ENCODE results near the gene DDIT3. TPM values are rescaled to one million over a fixed set of nuclear protein-coding genes. Genes with fewer than 3 reads are reported as not detected.

Gene DDIT3
- total and polyA plus RNA-seq, 2 of the 13 experiments (the other 11 are each of a cell fraction or from before 2014, with no cell fraction given), result 27.5 to 48.7 TPM

GRCh38 chr12:57551637-57552305 is 31.5 kb upstream of the DDIT3 start:
- POLR2A ChIA-PET, result interaction anchor here (1.4 kb wide), 1 partner anchor 24 kb away, joined by 6 read pairs; no protein-coding TSS in a partner anchor
- Histone ChIP-seq H3K27ac (ENCODE audit: extremely low read length, insufficient read depth, low read length) (no peak overlapping the region), H2AFZ (ENCODE audit: low read length) (no peak overlapping the region), H3K27me3 (ENCODE audit: control insufficient read depth in 1 of 2, insufficient read depth in 2 of 2, low read length in 2 of 2) (peaks cover 1 to 24% of the 10 kb centered on the region in 2 experiments; a peak in 3 of 5 replicates), H3K9me3 (ENCODE audit: low read length) (no peaks in the 10 kb centered on the region), H3K9ac (ENCODE audit: insufficient read depth, low read depth, low read length) (no peak overlapping the region), H3K36me3 (replicated peaks in 1 of 2; ENCODE audit: control insufficient read depth in 1 of 2, insufficient read depth in 2 of 2, low read length in 2 of 2) (no peaks in the 10 kb centered on the region), H3K4me1 (ENCODE audit: insufficient read depth, low read length) (peaks cover 43% of the 10 kb centered on the region), H3K4me2 (ENCODE audit: low read depth, low read length) (no peak overlapping the region), H3K79me2 (ENCODE audit: insufficient read depth, low read length) (no peaks in the 10 kb centered on the region), H3K4me3 (replicated peaks in 1 of 3; ENCODE audit: insufficient read depth in 1 of 3, low read depth in 2 of 3, low read length in 3 of 3) (no peak overlapping the region), H4K20me1 (ENCODE audit: insufficient read depth, low read length) (no peaks in the 10 kb centered on the region)
- CTCF ChIA-PET (ENCODE audit: low intra/inter-chr PET ratio, low total read pairs), result no interaction called here
- intact Hi-C loops (cut with micrococcal nuclease; ENCODE audit: unreplicated experiment), result no loop called here
- WGBS (ENCODE audit: low lambda C conversion rate), result 18% methylated on average over 3 of the region's 3 CpGs
- DNase-seq (ENCODE audit: low spot score) (no peak), FAIRE-seq (no peak), ATAC-seq (no peak)
- BruUV-seq (replicated peaks), result no TSS peak
- in situ Hi-C loops (cut with HindIII; ENCODE audit: extremely low pct_ligation_motif_present, low pct_unique_long_range_greater_than_20kb), result no loop called here
- TF ChIP-seq ZFP91 (CRISPR knock-in tag; IDR thresholded peaks at IDR 0.05; ENCODE audit: borderline replicate concordance) (no peak), ZNF3 (CRISPR knock-in tag; IDR thresholded peaks at IDR 0.05) (no peak), ZNF124 (CRISPR knock-in tag; IDR thresholded peaks at IDR 0.05) (no peak), ZNF616 (CRISPR knock-in tag; IDR thresholded peaks at IDR 0.05; ENCODE audit: low read depth) (no peak), ZNF207 (IDR thresholded peaks at IDR 0.05; ENCODE audit: borderline replicate concordance) (no peak), HDAC2 (CRISPR knock-in tag; IDR thresholded peaks at IDR 0.05) (no peak), CBX2 (IDR thresholded peaks at IDR 0.05; ENCODE audit: low read depth, low read length) (no peak), CBX2 (CRISPR knock-in tag; IDR thresholded peaks at IDR 0.05; ENCODE audit: low read depth) (no peak), ZNF431 (CRISPR knock-in tag; IDR thresholded peaks at IDR 0.05; ENCODE audit: borderline replicate concordance, low read depth) (no peak), NFE2 (CRISPR knock-in tag; IDR thresholded peaks at IDR 0.05) (no peak), LCORL (IDR thresholded peaks at IDR 0.05) (no peak), LCORL (CRISPR knock-in tag; IDR thresholded peaks at IDR 0.05) (no peak), TSC22D2 (CRISPR knock-in tag; IDR thresholded peaks at IDR 0.05; ENCODE audit: borderline replicate concordance) (no peak), TBL1XR1 (IDR thresholded peaks at IDR 0.05; ENCODE audit: borderline replicate concordance, low read length, partially characterized antibody) (no peak), MAF1 (CRISPR knock-in tag; IDR thresholded peaks at IDR 0.05; ENCODE audit: borderline replicate concordance) (no peak), GABPA (IDR thresholded peaks at IDR 0.05; ENCODE audit: low read depth, low read length) (no peak), GABPA (CRISPR knock-in tag; IDR thresholded peaks at IDR 0.05; ENCODE audit: low read depth) (no peak)
- TF ChIP-seq, protein P1, sequence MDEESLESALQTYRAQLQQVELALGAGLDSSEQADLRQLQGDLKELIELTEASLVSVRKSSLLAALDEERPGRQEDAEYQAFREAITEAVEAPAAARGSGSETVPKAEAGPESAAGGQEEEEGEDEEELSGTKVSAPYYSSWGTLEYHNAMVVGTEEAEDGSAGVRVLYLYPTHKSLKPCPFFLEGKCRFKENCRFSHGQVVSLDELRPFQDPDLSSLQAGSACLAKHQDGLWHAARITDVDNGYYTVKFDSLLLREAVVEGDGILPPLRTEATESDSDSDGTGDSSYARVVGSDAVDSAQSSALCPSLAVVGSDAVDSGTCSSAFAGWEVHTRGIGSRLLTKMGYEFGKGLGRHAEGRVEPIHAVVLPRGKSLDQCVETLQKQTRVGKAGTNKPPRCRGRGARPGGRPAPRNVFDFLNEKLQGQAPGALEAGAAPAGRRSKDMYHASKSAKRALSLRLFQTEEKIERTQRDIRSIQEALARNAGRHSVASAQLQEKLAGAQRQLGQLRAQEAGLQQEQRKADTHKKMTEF (CRISPR knock-in tag; IDR thresholded peaks at IDR 0.05), result no peak
- TF ChIP-seq, protein P2, sequence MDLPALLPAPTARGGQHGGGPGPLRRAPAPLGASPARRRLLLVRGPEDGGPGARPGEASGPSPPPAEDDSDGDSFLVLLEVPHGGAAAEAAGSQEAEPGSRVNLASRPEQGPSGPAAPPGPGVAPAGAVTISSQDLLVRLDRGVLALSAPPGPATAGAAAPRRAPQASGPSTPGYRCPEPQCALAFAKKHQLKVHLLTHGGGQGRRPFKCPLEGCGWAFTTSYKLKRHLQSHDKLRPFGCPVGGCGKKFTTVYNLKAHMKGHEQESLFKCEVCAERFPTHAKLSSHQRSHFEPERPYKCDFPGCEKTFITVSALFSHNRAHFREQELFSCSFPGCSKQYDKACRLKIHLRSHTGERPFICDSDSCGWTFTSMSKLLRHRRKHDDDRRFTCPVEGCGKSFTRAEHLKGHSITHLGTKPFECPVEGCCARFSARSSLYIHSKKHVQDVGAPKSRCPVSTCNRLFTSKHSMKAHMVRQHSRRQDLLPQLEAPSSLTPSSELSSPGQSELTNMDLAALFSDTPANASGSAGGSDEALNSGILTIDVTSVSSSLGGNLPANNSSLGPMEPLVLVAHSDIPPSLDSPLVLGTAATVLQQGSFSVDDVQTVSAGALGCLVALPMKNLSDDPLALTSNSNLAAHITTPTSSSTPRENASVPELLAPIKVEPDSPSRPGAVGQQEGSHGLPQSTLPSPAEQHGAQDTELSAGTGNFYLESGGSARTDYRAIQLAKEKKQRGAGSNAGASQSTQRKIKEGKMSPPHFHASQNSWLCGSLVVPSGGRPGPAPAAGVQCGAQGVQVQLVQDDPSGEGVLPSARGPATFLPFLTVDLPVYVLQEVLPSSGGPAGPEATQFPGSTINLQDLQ (CRISPR knock-in tag; IDR thresholded peaks at IDR 0.05), result no peak

Data from HepG2 (cell line).